ENCODE results near the gene SENP1. TPM values are rescaled to one million over a fixed set of nuclear protein-coding genes. Genes with fewer than 3 reads are reported as not detected.

SENP1 gene
- total RNA-seq, 1 donor from 2014 or later, result 5.1 TPM

Small RNA genes within 50 kb of the gene (microRNA-seq; reads per million reads assigned to microRNA genes)
- gene MIR6505, result 25.6 reads per million, percentile 39 among the genes with 10 or more reads in this experiment

Other genes starting within 250 kb of the SENP1 start
- 0.11 TPM for gene VDR, start 201.1 kb downstream of the SENP1 start, total RNA-seq
- gene TMEM106C, start 142.5 kb downstream of the SENP1 start, total RNA-seq, result 42.5 TPM
- not detected for gene COL2A1, start 101.6 kb downstream of the SENP1 start, total RNA-seq
- 752 TPM for gene PFKM, start 13.3 kb upstream of the SENP1 start, total RNA-seq
- 86.0 TPM for gene ASB8, start 51.4 kb upstream of the SENP1 start, total RNA-seq
- gene CCDC184, start 77.6 kb upstream of the SENP1 start, total RNA-seq, result 0.97 TPM
- gene OR10AD1, start 97.2 kb upstream of the SENP1 start, total RNA-seq, result not detected
- gene ZNF641, start 244.8 kb upstream of the SENP1 start, total RNA-seq, result 13.7 TPM

Data from Right ventricle myocardium superior (tissue), 1 donor.